ENCODE results near the gene CHURC1. TPM values are rescaled to one million over a fixed set of nuclear protein-coding genes. Genes with fewer than 3 reads are reported as not detected.

CHURC1 gene
- total RNA-seq, 1 donor from 2014 or later: 33.1 TPM

DNA sequence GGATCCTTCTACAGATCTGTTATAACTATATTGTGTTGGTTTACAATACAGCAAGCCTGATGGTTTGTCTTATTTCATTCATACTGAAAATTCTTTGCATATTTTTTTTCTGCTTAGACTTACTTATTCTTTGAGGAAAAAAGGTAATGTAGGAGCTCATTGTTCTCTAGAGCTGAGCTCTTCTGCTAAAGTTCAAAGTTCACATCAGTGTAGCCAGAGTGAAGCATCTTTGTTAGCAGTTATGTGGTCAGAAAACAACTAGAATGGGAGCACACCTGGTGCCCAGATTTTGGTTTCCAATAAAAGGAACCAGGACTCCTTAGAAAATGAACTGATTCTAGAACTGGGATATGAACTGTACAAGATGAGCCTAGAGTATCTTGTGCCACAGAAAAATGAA lies 18.0 kb downstream of the CHURC1 start:
- Mint-ChIP-seq H3K4me1 (peaks cover 15% of the 10 kb centered on the region), H3K36me3 (ENCODE audit: low read depth) (peaks cover 2% of the 10 kb centered on the region), H3K4me3 (no peak overlapping the region), H3K27me3 (ENCODE audit: low read depth) (no peaks in the 10 kb centered on the region), H3K9me3 (no peaks in the 10 kb centered on the region), H3K27ac (ENCODE audit: unreplicated experiment) (no peak overlapping the region)
- DNase-seq (ENCODE audit: low read depth, low spot score): no peak
- TF ChIP-seq, protein P1, sequence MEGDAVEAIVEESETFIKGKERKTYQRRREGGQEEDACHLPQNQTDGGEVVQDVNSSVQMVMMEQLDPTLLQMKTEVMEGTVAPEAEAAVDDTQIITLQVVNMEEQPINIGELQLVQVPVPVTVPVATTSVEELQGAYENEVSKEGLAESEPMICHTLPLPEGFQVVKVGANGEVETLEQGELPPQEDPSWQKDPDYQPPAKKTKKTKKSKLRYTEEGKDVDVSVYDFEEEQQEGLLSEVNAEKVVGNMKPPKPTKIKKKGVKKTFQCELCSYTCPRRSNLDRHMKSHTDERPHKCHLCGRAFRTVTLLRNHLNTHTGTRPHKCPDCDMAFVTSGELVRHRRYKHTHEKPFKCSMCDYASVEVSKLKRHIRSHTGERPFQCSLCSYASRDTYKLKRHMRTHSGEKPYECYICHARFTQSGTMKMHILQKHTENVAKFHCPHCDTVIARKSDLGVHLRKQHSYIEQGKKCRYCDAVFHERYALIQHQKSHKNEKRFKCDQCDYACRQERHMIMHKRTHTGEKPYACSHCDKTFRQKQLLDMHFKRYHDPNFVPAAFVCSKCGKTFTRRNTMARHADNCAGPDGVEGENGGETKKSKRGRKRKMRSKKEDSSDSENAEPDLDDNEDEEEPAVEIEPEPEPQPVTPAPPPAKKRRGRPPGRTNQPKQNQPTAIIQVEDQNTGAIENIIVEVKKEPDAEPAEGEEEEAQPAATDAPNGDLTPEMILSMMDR (conservative IDR thresholded peaks at IDR 0.05): no peak

DNA sequence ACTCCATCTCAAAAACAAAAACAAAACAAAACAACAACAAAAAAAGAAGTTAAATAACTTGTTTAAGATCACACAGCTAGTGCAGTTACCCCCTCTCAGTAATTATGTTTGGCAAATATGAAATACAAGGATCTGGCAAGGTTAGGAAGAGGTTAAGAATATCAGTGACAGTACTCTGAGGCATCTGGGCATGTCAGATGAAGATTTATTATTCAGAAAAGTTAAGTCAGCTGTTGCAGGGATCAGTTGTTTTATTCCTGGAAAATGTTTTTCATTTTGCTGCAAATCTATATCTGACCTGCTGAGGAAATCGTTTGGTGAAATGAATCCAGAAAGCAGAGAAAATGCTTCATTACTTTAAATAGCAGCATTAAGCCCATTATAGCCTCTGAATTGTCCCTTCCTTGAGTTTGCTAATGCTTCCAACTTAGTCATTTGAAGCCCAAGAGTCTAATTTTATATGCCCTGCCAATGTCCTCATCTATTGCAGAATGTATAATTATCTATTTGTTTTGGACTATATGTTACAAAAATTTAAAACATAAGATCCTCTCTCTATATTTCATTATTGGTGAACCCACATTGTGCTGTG lies 20.2 kb downstream of the CHURC1 start:
- DNase-seq (ENCODE audit: low read depth, low spot score): no peak
- no peaks in the 10 kb centered on the region for H3K9me3 Mint-ChIP-seq
- peak overlapping the region; percentile 1 for H3K27ac Mint-ChIP-seq (ENCODE audit: unreplicated experiment)
- H3K27me3 Mint-ChIP-seq (ENCODE audit: low read depth): no peaks in the 10 kb centered on the region
- H3K36me3 Mint-ChIP-seq (ENCODE audit: low read depth): peaks cover 6% of the 10 kb centered on the region
- no peak overlapping the region for H3K4me3 Mint-ChIP-seq
- TF ChIP-seq, protein P1 (conservative IDR thresholded peaks at IDR 0.05): no peak
- peaks cover 15% of the 10 kb centered on the region for H3K4me1 Mint-ChIP-seq

DNA sequence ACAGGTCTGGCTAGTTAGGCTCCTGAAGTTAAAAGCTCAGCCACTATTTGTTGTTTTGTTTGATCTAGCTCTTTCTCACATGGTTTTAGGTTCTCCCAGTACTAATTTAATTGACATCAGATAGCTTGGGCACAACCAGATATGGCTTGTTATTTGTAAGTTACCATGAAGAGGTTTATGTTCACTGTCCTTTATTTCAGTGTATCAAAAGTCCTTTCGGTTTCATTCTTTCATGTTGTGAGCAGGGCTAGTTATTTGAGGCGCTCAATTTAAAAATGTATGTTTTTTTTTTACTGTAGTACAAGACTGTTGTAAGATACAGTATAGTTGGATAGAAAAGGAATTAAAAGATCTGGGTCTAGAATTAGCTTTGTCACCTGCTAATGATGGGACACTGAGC lies 21.3 kb downstream of the CHURC1 start:
- TF ChIP-seq, protein P1 (conservative IDR thresholded peaks at IDR 0.05): no peak
- Mint-ChIP-seq H3K27ac (ENCODE audit: unreplicated experiment) (no peak overlapping the region), H3K36me3 (ENCODE audit: low read depth) (peaks cover 9% of the 10 kb centered on the region), H3K9me3 (no peaks in the 10 kb centered on the region), H3K4me1 (peaks cover 15% of the 10 kb centered on the region), H3K27me3 (ENCODE audit: low read depth) (no peaks in the 10 kb centered on the region), H3K4me3 (no peak overlapping the region)
- no peak for DNase-seq (ENCODE audit: low read depth, low spot score)

DNA sequence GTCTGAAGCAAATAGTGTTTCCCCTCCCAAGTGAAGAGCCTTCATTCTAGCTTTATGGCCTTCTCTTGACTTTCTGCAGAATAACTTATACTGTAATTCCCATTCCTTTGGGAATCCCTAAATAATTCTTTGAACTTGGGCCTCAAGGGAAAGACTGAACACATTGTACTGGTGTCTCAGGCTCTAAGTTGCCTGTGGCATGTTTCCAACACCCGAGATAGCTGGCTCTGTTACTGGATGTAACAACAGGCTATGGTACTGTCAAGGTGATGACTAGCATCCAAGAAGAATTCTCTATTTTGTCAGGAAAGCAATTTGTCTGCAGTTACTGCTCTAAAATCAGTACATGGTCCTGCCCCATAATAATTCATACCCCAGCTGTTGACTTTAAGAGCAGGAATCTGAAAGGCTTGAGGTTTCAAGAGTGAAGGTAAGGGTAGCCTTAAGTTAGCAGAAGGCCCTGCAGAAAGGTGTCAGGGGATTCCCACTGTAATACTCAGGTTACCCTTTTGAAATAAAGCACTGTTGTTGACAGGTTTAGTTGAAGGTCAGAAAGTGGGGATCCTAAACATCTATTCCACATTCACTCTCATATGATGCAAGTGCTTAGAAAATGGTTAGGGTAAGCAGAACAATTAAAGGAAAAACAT lies 23.0 kb downstream of the CHURC1 start:
- Mint-ChIP-seq H3K4me3 (no peak overlapping the region), H3K9me3 (no peaks in the 10 kb centered on the region), H3K36me3 (ENCODE audit: low read depth) (peaks cover 9% of the 10 kb centered on the region), H3K4me1 (peaks cover 10% of the 10 kb centered on the region), H3K27me3 (ENCODE audit: low read depth) (no peaks in the 10 kb centered on the region), H3K27ac (ENCODE audit: unreplicated experiment) (no peak overlapping the region)
- TF ChIP-seq, protein P1 (conservative IDR thresholded peaks at IDR 0.05): no peak
- no peak for DNase-seq (ENCODE audit: low read depth, low spot score)

DNA sequence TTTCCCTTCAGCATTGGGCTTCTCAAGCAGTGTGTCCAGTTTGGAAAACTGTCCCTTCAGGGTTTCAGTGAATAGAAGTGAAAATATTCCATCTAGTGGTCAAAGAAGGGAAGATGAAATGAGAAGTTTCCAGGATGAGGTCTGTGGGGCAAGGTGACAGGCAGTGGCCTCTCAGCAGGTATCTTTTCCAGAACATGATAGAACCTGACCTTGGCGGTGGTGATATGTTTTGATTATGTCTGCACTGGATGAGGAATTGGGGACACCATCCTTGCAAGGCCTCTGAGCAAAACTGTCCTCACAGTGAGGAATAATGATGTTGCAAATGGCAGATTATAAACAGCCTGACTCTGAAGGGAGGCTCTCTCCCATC lies 23.6 kb downstream of the CHURC1 start:
- TF ChIP-seq, protein P1 (conservative IDR thresholded peaks at IDR 0.05): peak; percentile 33

More for the DNA sequence above, 23.6 kb downstream of the CHURC1 start:
- no peak for DNase-seq (ENCODE audit: low read depth, low spot score)
- H3K27ac Mint-ChIP-seq (ENCODE audit: unreplicated experiment): no peak overlapping the region
- H3K27me3 Mint-ChIP-seq (ENCODE audit: low read depth): no peaks in the 10 kb centered on the region
- H3K9me3 Mint-ChIP-seq: no peaks in the 10 kb centered on the region
- no peak overlapping the region for H3K4me3 Mint-ChIP-seq
- peaks cover 8% of the 10 kb centered on the region for H3K4me1 Mint-ChIP-seq
- peaks cover 9% of the 10 kb centered on the region for H3K36me3 Mint-ChIP-seq (ENCODE audit: low read depth)

Data from neural crest cell (in vitro differentiated cells).